D341Med (cell line): Measurements from ENCODE around the gene TBL1X.

Source experiments
- DNase-seq: peaks from one replicate; pipeline ENCODE4 v3.0.0; 2012; ENCODE audit warnings: low spot score

Gene TBL1X

DNA sequence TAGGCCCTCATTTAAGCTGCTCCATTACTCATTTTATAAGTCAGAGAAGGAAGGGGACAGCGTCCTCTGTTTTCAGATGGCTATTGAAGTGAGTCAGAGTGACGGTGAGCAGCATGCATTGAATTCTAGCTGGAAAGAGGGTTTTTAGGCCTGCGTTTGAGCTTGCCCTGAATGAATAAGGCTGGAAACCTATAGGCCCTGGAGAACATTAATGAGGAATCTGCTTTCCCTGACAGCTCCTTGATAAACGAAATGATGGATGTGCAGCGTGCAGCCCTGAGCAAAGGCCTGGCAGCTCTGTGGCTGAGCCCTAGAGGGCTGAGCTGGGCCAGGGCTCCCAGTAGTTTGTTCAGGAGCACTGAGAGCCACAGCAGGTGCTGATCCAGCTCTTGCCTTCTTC is 33.4 kb downstream of the TBL1X start:
- no peak for DNase-seq

DNA sequence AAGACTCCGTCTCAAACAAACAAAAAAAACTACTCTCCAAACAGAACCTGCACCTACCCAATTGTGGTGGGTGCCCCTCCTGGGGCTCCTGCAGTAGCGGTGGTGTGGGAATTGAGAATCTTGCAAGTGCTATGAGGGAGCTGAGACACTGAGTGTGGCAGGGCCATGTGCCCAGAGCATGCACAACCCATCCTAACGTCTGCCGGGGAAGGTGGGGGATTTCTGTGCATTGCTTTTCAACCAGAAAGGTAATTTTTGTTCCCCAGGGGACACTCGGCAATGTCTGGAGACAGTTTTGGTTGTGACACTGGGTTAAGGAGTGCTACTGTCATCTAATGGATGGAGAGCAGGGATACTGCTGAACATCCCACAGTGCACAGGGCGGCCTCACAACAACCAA is 35.7 kb downstream of the TBL1X start:
- no peak for DNase-seq

DNA sequence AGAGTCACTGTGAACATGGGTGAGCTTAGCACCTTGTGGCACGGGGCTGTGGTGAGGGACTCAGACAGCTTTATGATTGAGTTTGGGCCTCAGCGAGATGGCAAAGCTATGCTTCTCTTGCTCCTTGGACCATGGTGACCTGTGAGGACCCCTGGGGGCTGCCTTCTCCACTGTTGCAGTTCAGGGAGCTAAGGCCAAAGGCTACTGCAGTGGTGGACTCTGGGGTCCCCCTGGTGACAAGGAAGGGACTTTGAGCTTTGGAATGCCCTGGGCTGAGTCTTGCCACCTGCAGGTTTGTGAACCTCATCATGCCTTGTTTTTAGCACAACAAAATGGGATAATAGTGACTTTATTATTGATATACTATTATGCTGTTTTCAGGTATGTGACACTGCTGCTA is 36.5 kb downstream of the TBL1X start:
- DNase-seq: no peak

DNA sequence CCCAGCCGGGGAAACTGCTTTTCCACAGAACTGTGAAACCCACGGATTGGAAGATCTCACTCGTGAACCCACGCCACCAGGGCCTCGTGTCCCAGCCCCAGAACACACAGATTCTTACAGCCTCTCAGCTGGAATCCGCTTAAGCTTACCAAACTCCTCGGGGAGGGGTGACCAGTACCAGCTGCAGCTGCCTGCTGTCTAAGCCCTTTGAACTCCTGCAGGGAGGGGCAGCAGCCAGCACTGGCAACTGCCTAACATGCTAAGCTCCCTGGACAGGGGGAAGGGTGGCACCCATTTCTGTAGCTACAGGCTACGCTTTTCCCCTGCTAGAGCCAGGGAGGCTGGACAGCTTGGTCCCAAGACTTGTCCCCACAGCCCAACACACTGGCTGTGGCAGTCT is 38.4 kb downstream of the TBL1X start:
- DNase-seq: peak; percentile 49

- no peak for DNase-seq
These were observed 45.5 kb downstream of the TBL1X start for GRCh38 chrX:9510366-9510765.

- no peak for DNase-seq
These were observed 46.1 kb downstream of the TBL1X start for GRCh38 chrX:9510980-9511379.

DNA sequence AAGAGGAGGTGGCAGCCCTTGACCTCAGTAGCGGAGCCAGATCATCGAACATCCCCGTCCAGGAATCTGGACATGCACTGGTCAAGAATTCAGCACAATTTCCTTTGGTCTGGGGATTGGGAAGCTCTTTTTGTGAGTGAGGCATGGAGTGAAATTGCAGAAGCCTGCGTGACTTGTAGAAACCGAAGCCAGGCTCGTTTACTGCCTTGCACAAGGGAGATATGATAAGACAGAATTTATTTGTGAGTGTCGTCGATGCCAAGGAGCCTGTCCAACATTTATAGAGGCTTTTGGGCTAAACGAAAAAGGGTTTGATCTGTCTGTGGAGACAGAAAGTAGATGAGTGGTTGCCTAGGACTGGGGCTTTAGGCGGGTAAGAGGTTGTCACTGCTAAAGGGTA is 50.6 kb downstream of the TBL1X start:
- no peak for DNase-seq

GRCh38 chrX:9515973-9516538 is 51.2 kb downstream of the TBL1X start:
- DNase-seq: no peak

DNA sequence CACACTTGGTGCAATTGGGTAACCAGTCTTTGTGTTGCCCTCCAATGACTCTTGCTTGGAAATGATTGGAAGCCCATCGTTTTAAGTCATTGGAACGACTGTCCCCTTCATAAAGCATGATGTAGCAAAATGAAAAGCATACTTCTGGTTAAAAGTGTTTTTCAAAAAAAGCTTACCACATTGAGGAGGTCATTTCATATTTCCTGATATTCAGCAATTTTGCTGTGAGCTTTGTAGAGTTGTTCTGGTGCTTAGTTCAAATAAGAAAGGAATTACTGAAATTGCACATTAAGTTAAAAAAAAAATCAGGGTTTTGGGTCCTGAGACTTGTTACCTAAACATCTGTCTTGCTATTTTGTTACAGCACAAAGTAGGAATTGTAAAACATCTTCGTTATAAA is 51.8 kb downstream of the TBL1X start:
- no peak for DNase-seq

GRCh38 chrX:9518051-9518450 is 53.2 kb downstream of the TBL1X start:
- no peak for DNase-seq

- no peak for DNase-seq
These were observed 54.0 kb downstream of the TBL1X start for GRCh38 chrX:9518889-9519288.

DNA sequence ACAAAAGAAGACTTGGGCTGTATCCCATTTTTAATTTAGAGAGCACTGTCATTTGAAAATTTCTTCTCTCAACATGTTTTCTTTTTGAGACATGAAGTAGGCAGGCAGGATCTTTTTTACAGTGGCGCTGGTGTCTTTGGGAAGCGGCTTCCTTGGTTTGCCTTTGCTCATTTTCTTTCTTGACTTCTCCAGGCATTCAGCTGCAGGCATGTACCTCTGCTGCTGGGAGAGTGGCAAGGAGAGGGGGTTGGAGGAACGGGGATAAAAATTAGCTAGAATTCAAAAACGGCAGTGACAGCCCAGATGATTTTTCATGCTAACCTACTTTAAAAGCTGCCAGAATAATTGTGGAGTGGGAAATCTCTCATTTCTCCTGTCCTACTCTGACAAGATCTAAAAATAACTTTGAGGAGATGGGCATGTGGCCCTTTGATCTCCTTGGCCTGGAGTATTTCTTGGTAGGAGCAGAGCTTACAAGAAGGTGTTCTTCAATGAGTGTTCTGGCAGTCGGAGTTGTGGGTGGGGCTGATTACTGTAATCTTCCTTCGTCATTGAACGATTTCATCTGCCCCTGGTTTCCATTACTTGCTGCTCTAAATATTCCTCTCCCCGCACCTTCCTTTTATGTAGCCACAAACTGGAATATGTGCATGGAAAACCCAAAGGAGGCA is 54.8 kb downstream of the TBL1X start:
- no peak for DNase-seq

DNA sequence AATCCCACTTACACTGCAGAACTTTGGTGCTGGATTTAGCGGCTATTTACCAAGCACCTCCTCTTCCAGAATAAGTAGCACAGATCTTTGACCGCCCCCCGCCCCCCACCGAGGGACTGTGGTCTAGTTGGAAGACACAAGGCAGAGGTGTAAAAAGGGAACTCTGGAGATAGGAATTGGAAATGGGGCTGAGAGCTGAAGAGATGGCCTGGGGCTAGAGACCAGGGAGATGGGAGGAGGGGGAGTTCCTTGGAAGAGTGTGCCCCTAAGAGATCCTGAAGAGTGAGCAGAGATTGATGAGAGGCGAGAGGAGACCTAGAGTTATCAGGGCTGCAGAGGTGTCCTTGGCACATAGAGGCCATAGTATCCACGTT is 55.3 kb downstream of the TBL1X start:
- no peak for DNase-seq

DNA sequence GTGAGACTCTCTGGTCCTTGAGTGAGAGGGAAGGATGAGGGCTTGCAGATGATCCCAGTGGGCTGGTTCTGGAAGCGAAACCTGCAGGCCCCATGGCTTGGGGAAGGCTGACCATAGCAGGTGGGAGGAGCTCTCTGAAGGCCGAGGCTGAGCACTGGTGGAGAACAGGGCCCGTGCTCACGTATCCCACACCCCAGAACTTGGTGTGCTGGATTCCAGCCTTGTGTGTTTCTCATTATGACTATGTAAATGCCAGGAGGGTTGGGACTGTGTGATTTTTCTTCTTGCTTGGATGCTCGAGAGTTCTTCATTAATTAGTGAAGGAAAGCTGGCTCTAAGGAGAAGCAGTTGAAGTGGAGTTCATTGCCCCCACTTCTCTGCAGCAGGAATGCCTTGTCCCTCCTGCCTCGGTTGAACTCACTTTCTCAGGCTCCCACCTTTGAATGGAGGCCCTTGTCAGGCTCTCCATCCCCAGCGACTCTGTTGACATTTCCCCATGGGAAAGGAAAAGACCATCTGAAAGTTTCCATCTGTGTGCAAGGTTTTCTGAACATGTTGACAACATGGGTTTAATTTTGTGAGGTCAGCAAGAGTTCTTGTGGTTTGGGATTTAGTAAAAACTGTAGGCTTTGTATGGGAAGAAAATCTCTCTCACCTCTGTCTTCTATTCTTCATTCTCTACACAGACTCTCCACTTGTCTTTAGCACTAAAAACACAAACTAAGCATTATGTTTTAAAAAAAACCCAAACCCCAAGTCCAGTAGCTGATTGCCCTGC is 57.7 kb downstream of the TBL1X start:
- no peak for DNase-seq

DNA sequence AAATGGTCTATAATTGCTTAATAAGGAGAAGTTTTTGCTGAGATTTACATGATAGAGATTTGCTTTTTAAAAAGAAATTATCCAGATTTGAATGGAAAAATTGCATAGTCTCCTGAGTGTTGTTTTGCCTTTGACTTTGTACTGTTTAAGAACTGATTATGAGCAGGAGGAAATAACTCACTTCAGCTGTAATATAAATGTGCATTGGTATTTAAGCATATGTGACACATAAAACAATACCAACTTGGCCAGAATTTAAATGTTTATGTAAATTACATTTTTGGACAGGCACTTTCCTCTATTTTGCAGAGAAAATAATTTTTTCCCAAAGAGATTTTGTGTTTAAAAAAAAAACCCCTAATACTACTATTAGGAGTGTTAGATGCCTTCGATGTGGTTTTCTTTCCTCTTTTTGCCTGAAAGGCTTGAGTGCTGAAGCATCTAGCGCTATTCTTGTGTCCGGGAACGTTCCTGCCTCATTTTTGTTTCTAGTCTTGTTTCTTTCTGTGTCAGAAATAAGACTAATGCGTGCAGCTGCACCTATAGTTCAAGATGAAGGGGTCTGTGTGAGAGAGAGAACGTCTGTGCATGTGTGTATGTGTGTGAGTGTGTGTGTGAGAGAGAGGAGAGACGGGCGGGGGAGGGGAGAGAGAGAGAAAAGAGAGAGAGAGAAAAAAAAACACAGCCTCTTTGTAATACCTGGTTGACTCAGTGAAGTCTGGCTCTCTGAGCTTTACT is 60.8 kb downstream of the TBL1X start:
- DNase-seq: no peak

GRCh38 chrX:9526965-9527364 is 62.1 kb downstream of the TBL1X start:
- no peak for DNase-seq

DNA sequence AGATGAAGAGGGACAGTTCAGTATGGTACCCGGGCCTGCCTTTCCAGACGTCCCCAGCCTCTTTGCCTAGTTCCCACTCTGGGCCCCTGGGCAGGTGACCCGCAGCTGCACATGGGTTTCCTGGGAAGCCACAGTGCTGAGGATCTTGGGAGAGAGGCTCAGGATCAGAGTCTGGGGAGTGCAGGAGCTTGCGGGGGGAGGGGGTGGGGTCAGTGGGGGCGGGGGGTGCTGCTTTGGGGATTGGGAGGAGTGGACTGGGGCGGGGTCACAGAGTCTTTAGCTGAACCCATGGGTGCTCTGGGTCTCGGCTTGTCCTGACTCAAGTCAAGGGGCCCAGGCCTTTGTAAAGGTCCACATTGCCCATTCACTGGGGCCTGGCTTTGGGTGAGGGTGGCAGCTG is 63.6 kb downstream of the TBL1X start:
- DNase-seq: no peak

GRCh38 chrX:9529223-9529622 is 64.4 kb downstream of the TBL1X start:
- no peak for DNase-seq

DNA sequence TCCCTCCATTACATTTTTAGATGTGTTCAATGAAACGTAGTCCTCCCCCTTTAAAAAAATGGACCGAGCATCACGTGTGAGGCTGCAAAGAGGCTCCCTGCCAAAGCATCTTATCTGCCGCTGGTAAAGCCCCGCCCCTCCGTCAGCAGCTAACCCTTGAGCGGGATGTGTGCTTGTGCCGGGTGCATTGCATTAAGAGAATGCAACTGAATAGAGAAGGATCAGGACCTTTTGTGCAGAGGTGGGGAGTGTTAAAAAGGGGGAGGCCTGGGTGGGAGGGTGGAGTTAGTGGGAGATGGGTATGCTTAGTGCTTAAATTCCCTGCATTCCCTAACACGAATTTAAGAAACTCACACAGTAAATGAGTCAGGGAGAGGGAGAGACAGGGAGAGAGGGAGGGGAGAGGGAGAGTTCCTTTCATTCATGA is 66.0 kb downstream of the TBL1X start:
- peak; percentile 72 for DNase-seq

GRCh38 chrX:9532349-9532748 is 67.5 kb downstream of the TBL1X start:
- DNase-seq: no peak

- no peak for DNase-seq
These were observed 68.8 kb downstream of the TBL1X start for GRCh38 chrX:9533611-9534010.

DNA sequence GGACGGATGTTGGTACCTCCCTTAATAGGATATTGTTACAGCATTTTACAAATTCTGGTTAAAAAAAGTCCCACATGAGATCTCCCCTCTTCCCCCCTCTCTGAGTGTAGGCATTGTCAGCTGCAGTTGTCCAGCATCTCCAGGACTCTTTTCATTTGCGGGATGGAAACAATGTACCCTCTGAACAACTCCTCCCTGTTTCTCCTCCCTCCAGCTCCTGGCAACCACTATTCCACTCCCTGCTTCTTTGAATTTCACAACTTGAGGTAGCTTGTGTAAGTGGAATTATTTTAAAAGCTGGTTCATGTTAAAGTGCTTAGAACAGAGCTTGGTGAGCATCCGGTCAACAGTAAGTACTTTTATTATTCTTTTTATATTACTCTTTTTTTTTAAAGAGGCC is 69.8 kb downstream of the TBL1X start:
- DNase-seq: no peak

DNA sequence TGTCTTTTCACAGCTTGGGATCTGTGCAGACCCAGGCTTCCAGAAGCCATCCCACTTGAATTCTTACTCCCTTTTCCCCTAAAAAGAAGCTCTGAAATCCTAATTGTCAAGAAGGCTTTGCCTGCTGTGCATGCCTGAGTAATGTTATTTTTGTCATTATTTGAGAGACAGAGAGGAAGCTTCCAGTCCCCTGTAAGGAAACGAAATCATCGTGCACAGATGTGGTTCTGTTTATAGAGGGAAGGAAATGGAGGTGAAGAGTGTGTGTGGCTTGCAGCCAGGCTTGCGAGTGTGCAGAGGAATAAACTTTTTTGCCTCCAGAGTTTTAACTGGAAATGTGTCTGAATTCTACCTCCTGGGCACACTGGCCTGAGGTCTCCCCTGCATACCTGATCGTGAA is 70.2 kb downstream of the TBL1X start:
- DNase-seq: no peak
